Erythroblast (primary cell): ENCODE measurements around the gene AFAP1.

ENCODE experiments used
- GATA1 ChIP-seq: IDR thresholded peaks from 2 replicates; pipeline ENCODE4 v1.6.1; 2011; ENCODE audit warnings: low read depth, mild to moderate bottlenecking, control low read depth, low read length, moderate library complexity
- POLR2A ChIP-seq: IDR thresholded peaks from 2 replicates; pipeline ENCODE4 v1.6.1; 2011; ENCODE audit warnings: mild to moderate bottlenecking, low read length

- TF ChIP-seq POLR2A (no peak), GATA1 (no peak)
Measured at GRCh38 chr4:7868436-7868775, 71.3 kb downstream of the AFAP1 start.
